DMS 273 (cell line): ENCODE results near the gene SGCD.

ENCODE experiments used
- DNase-seq: peaks from one replicate; lab custom pipeline; 2025; ENCODE audit not compliant: unreplicated experiment; lab: John Stamatoyannopoulos, UW

The SGCD gene

GRCh38 chr5:156451505-156451904, 124.5 kb downstream of the SGCD start:
- no peak for DNase-seq

DNA sequence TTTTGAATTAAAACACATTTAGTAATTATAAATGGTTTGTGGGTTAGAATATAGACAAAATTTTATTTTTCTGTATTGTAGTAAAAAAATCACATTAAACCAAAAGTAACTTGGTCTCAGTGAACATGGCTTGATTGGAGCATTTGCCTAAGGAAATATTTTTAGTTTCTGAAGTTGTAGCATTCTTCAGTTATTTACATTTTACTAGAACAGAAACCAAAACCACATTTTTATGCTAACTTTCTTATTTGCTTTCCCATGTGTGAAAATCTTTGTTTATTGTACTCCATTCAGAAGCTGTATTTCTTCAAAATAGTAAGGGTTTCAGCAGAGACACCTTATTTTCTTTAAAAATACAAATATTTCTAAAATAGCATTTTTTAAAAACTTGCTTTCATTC, 129.9 kb downstream of the SGCD start:
- DNase-seq = no peak

- DNase-seq = no peak
Measured at GRCh38 chr5:156459812-156460385, 132.9 kb downstream of the SGCD start.

DNA sequence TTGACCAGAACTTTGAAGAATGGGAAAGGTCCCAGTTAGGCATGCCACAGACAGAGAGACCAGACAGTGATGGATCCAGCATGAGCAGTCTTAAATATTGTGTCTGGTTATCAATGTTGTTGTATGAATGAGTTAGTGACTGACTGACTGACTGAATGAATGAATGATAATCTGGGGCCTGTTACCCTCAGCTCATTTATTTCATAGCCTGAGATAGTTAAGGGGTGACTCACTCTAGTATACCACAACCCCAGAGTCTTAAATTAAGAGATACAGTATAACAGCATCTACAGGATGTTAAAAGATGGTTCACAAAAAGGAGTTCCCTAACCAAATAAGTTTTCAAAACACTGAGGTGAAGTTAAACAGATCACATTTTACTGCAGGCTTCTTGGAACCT, 133.5 kb downstream of the SGCD start:
- no peak for DNase-seq

- DNase-seq = peak; percentile 27
Measured at GRCh38 chr5:156466871-156467270, 139.9 kb downstream of the SGCD start.

GRCh38 chr5:156469636-156470035, 142.7 kb downstream of the SGCD start:
- no peak for DNase-seq

- no peak for DNase-seq
Measured at GRCh38 chr5:156471893-156472292, 144.9 kb downstream of the SGCD start.

DNA sequence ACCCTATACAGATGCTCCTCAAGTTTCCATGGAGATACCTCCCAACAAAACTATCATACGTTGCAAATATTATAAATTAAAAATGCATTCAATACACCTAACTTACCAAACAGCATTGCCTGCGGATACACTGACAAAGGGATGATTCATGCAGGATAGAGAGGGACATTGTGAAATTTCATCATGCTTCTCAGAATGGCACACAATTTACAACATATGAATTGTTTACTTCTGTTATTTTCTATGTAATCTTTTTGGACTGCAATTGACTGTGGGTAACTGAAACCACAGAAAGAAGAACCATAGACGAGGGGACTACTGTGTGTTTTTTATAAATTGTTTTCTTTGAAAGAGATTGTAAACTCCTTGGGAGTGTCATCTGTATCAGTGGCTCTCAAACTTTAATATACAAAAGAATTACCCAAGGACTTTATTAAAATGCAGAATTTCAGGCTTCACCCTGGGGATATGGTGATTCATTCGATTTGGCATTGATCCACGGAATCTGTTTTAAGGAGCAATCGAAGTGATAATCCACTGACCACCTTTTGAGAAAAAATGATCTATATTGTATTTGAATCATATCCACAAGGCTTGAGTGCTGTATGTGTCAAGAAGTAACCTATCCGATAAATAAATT, 146.4 kb downstream of the SGCD start:
- peak; percentile 58 for DNase-seq

GRCh38 chr5:156474251-156474650, 147.3 kb downstream of the SGCD start:
- DNase-seq = peak; percentile 96

DNA sequence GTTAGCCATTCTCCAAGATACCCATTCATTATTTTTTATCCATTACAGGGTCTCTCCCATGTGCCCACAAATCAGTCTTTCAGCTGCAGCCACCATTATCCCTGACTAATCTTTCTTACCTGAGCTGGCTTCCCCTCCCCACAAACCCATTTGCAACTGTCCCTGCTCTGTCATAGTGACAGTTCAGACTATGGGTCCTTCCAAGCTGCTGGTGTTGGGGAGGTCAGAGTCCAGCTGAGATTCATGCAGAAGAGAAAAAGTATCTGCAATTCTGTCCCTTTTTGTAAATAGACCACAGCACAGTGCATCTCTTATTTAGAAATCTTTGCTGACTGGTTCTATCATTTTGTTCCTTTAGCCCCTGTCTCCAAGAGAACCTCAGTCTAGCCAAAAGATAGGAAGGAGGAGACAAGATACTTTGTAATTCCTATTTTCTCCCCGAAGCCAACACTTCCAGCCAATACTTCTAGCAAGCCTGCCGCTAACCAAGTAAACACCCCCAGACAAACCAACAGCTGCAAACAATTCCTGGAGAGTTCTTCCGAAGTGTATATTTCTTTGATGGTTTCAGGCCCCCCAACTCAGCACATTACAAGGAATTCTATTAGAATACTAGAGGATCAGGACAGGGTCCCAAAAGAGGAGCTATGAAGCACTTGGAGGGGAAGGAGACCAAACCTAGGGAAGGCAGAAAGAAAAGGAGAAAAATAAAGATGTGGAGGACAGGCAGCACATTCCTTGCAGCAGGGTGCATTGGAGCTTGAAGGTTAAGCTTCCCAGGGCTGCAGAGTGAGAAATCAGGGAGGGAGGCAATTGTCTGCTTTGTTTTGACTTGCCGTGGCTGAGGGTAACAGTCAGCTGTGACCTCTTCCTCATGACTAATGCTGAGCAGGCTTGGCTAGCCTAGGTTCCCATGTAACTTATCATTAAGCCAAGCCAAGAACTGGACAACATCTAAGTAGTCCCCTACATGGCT, 148.5 kb downstream of the SGCD start:
- peak; percentile 53 for DNase-seq

- no peak for DNase-seq
Measured at GRCh38 chr5:156476158-156476551, 149.2 kb downstream of the SGCD start.

DNA sequence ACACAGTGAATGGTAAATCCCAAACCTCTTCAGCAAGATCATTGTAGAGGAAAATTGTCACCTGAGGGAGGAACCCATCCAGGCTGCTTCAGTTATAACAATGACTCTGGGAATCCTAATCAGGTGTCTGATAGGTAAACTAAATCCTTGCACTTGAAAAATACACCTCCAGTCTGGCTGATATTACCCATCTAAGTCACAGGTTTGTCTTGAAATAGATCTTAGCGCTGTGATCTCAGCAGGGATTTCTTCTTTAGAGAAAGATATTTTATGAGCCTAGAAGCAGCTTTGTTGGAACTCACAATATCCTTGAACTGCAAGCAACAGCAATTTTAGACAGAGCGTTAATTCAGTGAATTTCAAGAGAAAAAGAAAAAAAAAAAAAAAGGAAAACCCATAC, 149.7 kb downstream of the SGCD start:
- DNase-seq = no peak

DNA sequence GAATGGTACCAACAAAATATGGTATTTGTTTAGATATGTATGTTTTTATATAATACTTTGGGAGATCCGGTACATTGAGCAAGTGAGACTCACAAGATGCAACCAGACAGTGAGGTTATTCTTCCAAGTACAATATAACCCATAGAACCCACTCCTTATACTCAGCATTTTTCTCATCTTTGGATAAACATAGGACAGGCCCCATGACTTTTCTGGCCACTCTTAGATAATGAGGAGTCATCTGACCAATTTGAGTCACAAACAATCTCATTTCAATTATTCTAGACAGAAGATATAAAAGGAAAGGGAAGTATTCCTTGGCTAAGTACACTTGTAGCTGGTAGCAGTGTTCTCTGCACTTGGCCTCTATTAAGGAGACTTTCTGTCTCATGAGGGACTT, 150.2 kb downstream of the SGCD start:
- no peak for DNase-seq

DNA sequence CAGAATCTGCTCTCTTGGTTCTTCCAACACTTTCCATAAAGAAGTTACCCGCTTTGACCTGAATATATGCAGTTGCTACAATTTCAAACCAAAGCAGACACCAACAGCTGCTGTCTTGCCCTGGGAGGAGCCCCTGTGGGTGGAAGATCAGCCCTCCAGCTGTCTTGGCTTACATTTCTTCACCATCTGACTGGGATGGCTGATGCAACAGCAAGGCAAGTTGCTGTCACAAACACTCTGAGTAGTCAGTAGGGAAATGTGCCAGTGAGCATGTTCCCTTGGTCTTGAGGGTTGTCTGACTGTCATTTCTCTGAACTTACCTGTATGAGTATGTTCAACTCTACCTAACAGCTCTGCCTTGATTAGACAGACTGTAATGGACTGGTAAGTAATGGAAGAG, 152.9 kb downstream of the SGCD start:
- peak; percentile 95 for DNase-seq

DNA sequence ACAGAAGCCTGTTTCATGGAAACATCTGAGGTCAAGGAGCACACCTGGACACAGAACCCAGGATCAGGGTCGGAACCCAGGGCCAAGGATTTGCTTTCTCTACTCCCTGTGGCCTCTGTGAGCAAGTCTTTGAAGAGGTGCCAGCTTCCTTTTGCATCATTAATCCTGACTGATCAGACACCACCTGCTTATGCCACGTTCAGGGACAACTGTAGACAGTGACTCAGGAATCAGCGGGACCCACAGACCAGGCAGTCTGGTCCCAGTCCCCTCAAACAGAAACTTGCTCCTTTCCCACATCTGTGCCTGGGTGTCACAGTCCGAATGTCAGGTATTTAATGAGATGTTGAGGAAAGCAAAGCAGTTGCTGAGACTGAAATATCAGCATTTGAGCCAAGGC, 154.8 kb downstream of the SGCD start:
- peak; percentile 87 for DNase-seq

- DNase-seq = peak; percentile 61
Measured at GRCh38 chr5:156482818-156483217, 155.9 kb downstream of the SGCD start.

DNA sequence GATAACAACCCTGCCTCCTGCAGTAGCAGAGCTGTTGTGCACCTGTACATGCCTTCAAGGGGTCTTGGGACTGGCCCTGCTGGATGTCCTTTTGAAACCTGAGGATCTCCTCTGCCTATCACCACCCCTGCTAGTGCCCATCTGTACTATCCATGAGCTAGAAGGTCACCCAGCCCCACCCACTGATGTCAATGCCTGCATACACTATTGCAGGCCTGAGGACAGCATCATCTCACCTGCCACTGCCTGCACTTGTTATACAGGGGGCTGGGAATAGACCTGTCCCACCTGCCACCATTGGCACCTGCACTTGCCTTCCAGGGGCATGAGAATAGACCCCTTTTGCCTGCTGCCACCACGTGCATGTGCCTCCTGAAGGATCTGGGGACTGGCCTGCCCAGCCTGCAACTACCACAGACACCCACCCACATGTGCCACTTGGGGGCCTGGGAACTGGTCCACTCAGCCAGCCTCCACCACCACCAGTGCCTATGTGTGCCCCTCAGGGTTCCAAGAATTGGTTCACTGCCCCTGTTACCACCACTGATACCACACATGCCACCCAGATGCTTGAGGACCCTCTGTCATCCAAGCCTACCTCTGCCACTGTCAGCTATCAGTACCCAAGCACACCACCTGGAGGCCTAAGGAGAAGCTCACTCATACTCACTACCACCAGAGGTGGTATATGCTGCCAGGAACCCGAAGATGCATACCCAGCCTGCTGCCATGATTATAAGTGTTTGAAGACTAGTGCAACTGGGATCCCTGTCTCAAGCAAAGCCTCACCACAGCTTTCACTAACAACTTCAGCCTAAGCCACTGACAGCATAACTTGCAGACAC, 159.7 kb downstream of the SGCD start:
- no peak for DNase-seq

DNA sequence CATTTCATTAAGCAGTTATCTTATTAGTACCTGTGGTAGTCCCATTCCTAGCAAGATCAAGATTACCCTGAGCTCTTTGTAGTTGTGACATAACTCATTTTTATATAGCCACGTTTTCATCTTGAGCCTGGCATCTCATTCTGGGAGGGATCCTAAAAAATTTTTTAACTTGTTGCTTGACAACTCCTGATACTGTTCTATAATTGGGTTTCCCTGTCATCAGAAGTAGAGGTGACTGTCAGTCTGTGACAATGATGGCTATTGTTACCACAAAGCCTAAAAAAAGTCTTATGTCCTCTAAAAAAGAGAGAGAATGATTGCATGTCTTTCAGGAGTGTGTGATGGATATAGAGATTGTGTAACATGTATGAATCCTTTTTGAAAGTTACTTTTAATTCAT, 164.8 kb downstream of the SGCD start:
- no peak for DNase-seq

DNA sequence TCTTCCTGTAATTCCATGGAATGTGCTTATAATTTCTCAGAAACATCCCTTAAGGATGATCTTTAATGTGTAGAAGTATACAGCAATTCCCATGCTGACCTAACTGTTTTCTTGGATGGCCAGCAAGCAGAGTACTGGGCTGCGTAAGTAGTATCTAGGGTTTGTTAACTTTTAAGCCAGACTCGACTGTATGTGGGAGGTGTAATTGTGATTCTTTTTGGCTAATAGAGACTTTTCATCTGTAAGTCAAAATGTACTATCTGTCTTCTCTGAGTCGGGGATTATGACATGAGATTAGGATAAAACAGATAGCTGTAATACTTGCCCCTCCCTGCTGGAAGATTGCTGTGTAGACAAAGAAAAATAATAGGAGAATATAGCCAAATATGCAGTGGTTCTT, 169.3 kb downstream of the SGCD start:
- no peak for DNase-seq

DNA sequence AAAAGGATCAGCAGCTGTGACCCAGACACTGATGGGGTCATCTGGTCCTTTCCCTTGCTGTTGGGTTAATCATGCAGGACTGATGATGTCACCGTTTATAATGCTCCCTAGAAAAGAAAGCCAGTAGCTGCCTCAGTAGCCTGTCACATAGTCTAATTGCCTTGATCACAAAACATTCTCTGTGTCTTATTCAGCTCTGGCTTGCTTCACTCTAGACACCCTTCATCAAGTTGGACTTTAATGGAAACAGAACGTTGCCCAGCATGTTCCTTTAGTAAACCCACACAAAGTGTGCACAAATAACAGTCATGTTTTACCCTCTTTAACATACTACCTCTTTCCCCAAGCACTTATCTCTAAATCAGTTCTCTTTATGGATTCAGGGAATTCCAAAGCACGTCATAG, 170.8 kb downstream of the SGCD start:
- peak; percentile 11 for DNase-seq
